ENCODE data around the gene TTLL8.

The TTLL8 gene

GRCh38 chr22:49972163-49973017 is 85.7 kb downstream of the TTLL8 start:
- no peak for TF ChIP-seq CTCF (IDR thresholded peaks at IDR 0.05; ENCODE audit: low read depth, low read length, missing control alignments)
- Histone ChIP-seq H3K27ac (no peak overlapping the region), H3K27me3 (replicated peaks) (no peaks in the 10 kb centered on the region), H3K36me3 (replicated peaks) (no peaks in the 10 kb centered on the region), H3K4me3 (ENCODE audit: low read depth, low read length) (no peak overlapping the region)
- no peak for DNase-seq
- in situ Hi-C loops (cut with HindIII; ENCODE audit: low pct_ligation_motif_present, low sequenced_read_pairs): no loop called here

GRCh38 chr22:49971232-49972162 is 86.6 kb downstream of the TTLL8 start:
- Histone ChIP-seq H3K27ac (peak overlapping the region; percentile 1), H3K4me3 (ENCODE audit: low read depth, low read length) (peak overlapping the region; percentile 47), H3K36me3 (replicated peaks) (no peaks in the 10 kb centered on the region), H3K27me3 (replicated peaks) (no peaks in the 10 kb centered on the region)
- in situ Hi-C loops (cut with HindIII; ENCODE audit: low pct_ligation_motif_present, low sequenced_read_pairs): no loop called here
- DNase-seq: peak; percentile 9
- no peak for TF ChIP-seq CTCF (IDR thresholded peaks at IDR 0.05; ENCODE audit: low read depth, low read length, missing control alignments)

GRCh38 chr22:49970528-49971231 is 87.4 kb downstream of the TTLL8 start:
- H3K4me3 ChIP-seq (ENCODE audit: low read depth, low read length): peak overlapping the region; percentile 47
- in situ Hi-C loops (cut with HindIII; ENCODE audit: low pct_ligation_motif_present, low sequenced_read_pairs): no loop called here
- no peaks in the 10 kb centered on the region for H3K27me3 ChIP-seq (replicated peaks)
- no peaks in the 10 kb centered on the region for H3K36me3 ChIP-seq (replicated peaks)
- H3K27ac ChIP-seq: peak overlapping the region; percentile 1
- no peak for TF ChIP-seq CTCF (IDR thresholded peaks at IDR 0.05; ENCODE audit: low read depth, low read length, missing control alignments)
- peak; percentile 87 for DNase-seq

- Histone ChIP-seq H3K27ac (no peak overlapping the region), H3K27me3 (replicated peaks) (no peaks in the 10 kb centered on the region)
- DNase-seq: no peak
These were observed 88.2 kb downstream of the TTLL8 start for GRCh38 chr22:49969751-49970527.

More at GRCh38 chr22:49969751-49970527, 88.2 kb downstream of the TTLL8 start:
- no peak for TF ChIP-seq CTCF (IDR thresholded peaks at IDR 0.05; ENCODE audit: low read depth, low read length, missing control alignments)
- in situ Hi-C loops (cut with HindIII; ENCODE audit: low pct_ligation_motif_present, low sequenced_read_pairs): no loop called here
- H3K36me3 ChIP-seq (replicated peaks): peaks cover under 1% of the 10 kb centered on the region
- H3K4me3 ChIP-seq (ENCODE audit: low read depth, low read length): no peak overlapping the region
